SK-N-SH treated with all-trans-retinoic acid at 6 μM for 48 hours (cell line): Measurements from ENCODE around the gene PLEKHG3.

ENCODE experiments used
- CREB5 ChIP-seq: fragments of 250-450 bp; sonication (Bioruptor Pico); IDR thresholded peaks from 2 replicates; pipeline ENCODE4 v1.5.1; 2020; ENCODE audit warnings: low read depth, mild to moderate bottlenecking, moderate library complexity
- PATZ1 ChIP-seq: fragments of 250-450 bp; sonication (Bioruptor Pico); IDR thresholded peaks from 2 replicates; pipeline ENCODE4 v1.8.0; 2020; ENCODE audit warnings: mild to moderate bottlenecking, moderate library complexity, borderline replicate concordance
- POU6F1 ChIP-seq: fragments of 250-450 bp; sonication (Bioruptor Pico); IDR thresholded peaks from 2 replicates; pipeline ENCODE4 v1.8.0; 2021; ENCODE audit warnings: low read depth, mild to moderate bottlenecking, moderate library complexity, borderline replicate concordance
- ZNF8 ChIP-seq: fragments of 450-650 bp; formaldehyde crosslinking; IDR thresholded peaks from 2 replicates; pipeline ENCODE4 v1.5.0; 2020; ENCODE audit warnings: mild to moderate bottlenecking, moderate library complexity

GRCh38 chr14:64729386-64730060 lies 25.3 kb downstream of the PLEKHG3 start:
- no peak for TF ChIP-seq CREB5 (CRISPR knock-in tag)
- no peak for TF ChIP-seq PATZ1 (CRISPR knock-in tag)
- TF ChIP-seq POU6F1 (CRISPR knock-in tag): no peak
- TF ChIP-seq ZNF8 (CRISPR knock-in tag): no peak
